H1 (cell line): ENCODE measurements around the gene GNG13. TPM values are rescaled to one million over a fixed set of nuclear protein-coding genes. Genes with fewer than 3 reads are reported as not detected.

Source experiments
- ATF2 ChIP-seq: IDR thresholded peaks from 2 replicates; pipeline ENCODE4 v1.6.1; 2012; ENCODE audit warnings: low read length, inconsistent platforms
- BRCA1 ChIP-seq: IDR thresholded peaks from 2 replicates; pipeline ENCODE4 v1.6.1; 2012; ENCODE audit warnings: low read depth, low read length, improper control_type of control experiment
- EP300 ChIP-seq, 2 experiments: IDR thresholded peaks; 1 replicate in 1 of 2; 2 replicates in 1 of 2; pipeline ENCODE4 v1.6.1; 2011 to 2012; ENCODE audit warnings: low read depth in 2 of 2, low read length in 2 of 2, mild to moderate bottlenecking in 2 of 2, borderline replicate concordance in 1 of 2, inconsistent platforms in 1 of 2, moderate library complexity in 1 of 2
- FOSL1 ChIP-seq: IDR thresholded peaks from 2 replicates; pipeline ENCODE4 v1.6.1; 2011; ENCODE audit warnings: mild to moderate bottlenecking, low read depth, low read length, moderate library complexity; ENCODE audit not compliant: insufficient read depth
- TAF1 ChIP-seq: IDR thresholded peaks from 2 replicates; pipeline ENCODE4 v1.6.1; 2011; ENCODE audit warnings: mild to moderate bottlenecking, low read depth, low read length
- polyA plus RNA-seq, 7 experiments: library from polyadenylated mRNA; depleted of rRNA in 3 of 7; stranded (reverse) in 5 of 7; unstranded in 2 of 7; fragments of >200 nt in 5 of 7; fragments of 200-250 nt in 2 of 7; gene quantifications; 1 replicate in 5 of 7; 2 replicates in 1 of 7; 4 replicates in 1 of 7; pipeline versions ENCODE4 v1.2.1 to v1.2.3, GENCODE V29; 2011 to 2013; ENCODE audit warnings: missing spikeins in 2 of 7, mixed read lengths in 2 of 7
- total RNA-seq: library from RNA; stranded (reverse); fragmentation: NEBNext Ultra II Directional; extraction: Animal tissue kit (Norgen Biotek cat#: 25700); gene quantifications from 2 replicates; pipeline ENCODE4 v1.2.1, GENCODE V29; 2021

GNG13 gene
- total and polyA plus RNA-seq, 2 of the 8 experiments (the other 6 are each of a cell fraction or from before 2014, with no cell fraction given), result not detected

DNA sequence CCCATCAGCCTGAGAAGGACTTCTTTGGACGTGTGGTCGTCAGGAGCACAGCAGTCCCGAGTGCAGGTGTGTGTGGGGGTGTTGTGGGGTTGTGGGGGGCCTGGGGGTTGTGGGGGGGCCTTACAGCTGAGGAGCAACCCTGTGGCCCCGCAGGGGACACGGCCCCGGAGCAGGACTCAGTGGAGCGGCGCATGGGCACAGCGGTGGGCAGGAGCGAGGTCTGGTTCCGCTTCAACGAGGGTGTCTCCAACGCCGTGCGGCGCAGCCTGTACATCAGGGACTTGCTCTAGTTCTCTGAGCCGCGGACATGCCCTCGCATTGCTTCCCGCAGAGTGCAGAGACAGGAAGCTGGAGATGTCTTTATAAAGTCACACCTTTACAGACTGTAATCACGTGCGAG is 2.8 kb downstream of the GNG13 start (continued):
- TF ChIP-seq TAF1 (no peak), FOSL1 (no peak), BRCA1 (no peak), EP300 (IDR thresholded peaks at IDR 0.05; ENCODE audit: borderline replicate concordance in 1 of 2, low read depth in 2 of 2, low read length in 2 of 2) (no peak), ATF2 (no peak)
